ENCODE measurements around the gene BIVM. TPM values are rescaled to one million over a fixed set of nuclear protein-coding genes. Genes with fewer than 3 reads are reported as not detected.

Gene BIVM
- polyA plus RNA-seq, 1 of the 3 experiments (the other 2 are of a cell fraction), result 8.8 TPM

GRCh38 chr13:102771298-102772041 lies 27.4 kb upstream of the BIVM start:
- Histone ChIP-seq H3K9me2 (no peaks in the 10 kb centered on the region), H4K20me1 (ENCODE audit: insufficient read depth) (no peaks in the 10 kb centered on the region), H3K4me1 (ENCODE audit: control insufficient read depth in 1 of 2, insufficient read depth in 2 of 2, low read depth in 1 of 2, low read length in 1 of 2) (peaks cover 0 to 11% of the 10 kb centered on the region in 2 experiments; a peak in 2 of 4 replicates), H3K4me3 (ENCODE audit: low read depth in 2 of 2, low read length in 1 of 2) (no peak overlapping the region), H3K4me2 (no peak overlapping the region), H3K79me2 (ENCODE audit: insufficient read depth) (peaks cover 21% of the 10 kb centered on the region; the same call in 1 of the 2 replicates), H3K27me3 (ENCODE audit: insufficient read depth) (no peaks in the 10 kb centered on the region), H2AFZ (ENCODE audit: low read depth) (no peak overlapping the region), H3K9ac (no peak overlapping the region), H3F3A (replicated peaks; ENCODE audit: insufficient read depth) (peaks cover 5% of the 10 kb centered on the region), H3K36me3 (replicated peaks in 1 of 2; ENCODE audit: control insufficient read depth in 1 of 2, insufficient read depth in 2 of 2, low read length in 1 of 2) (peaks cover 7 to 8% of the 10 kb centered on the region in 2 experiments), H3K9me3 (no peaks in the 10 kb centered on the region), H3K27ac (ENCODE audit: low read depth in 2 of 2, low read length in 1 of 2) (no peak overlapping the region)
- DNase-seq, result no peak
- ChIA-PET CTCF (interaction anchor here (1.1 kb wide), 1 partner anchor 180 kb away, joined by 3 read pairs; no protein-coding TSS in a partner anchor), POLR2A (no interaction called here)
- 96% methylated on average over 6 of the region's 6 CpGs for WGBS (ENCODE audit: low lambda C conversion rate)
- TF ChIP-seq, protein P1, sequence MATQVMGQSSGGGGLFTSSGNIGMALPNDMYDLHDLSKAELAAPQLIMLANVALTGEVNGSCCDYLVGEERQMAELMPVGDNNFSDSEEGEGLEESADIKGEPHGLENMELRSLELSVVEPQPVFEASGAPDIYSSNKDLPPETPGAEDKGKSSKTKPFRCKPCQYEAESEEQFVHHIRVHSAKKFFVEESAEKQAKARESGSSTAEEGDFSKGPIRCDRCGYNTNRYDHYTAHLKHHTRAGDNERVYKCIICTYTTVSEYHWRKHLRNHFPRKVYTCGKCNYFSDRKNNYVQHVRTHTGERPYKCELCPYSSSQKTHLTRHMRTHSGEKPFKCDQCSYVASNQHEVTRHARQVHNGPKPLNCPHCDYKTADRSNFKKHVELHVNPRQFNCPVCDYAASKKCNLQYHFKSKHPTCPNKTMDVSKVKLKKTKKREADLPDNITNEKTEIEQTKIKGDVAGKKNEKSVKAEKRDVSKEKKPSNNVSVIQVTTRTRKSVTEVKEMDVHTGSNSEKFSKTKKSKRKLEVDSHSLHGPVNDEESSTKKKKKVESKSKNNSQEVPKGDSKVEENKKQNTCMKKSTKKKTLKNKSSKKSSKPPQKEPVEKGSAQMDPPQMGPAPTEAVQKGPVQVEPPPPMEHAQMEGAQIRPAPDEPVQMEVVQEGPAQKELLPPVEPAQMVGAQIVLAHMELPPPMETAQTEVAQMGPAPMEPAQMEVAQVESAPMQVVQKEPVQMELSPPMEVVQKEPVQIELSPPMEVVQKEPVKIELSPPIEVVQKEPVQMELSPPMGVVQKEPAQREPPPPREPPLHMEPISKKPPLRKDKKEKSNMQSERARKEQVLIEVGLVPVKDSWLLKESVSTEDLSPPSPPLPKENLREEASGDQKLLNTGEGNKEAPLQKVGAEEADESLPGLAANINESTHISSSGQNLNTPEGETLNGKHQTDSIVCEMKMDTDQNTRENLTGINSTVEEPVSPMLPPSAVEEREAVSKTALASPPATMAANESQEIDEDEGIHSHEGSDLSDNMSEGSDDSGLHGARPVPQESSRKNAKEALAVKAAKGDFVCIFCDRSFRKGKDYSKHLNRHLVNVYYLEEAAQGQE (IDR thresholded peaks at IDR 0.05; ENCODE audit: low read depth, low read length), result peak; percentile 68; the same call in 1 of the 2 replicates
- TF ChIP-seq EP300 (IDR thresholded peaks at IDR 0.05; ENCODE audit: borderline replicate concordance in 1 of 2, low read depth in 1 of 2, low read length in 1 of 2), result no peak

DNA sequence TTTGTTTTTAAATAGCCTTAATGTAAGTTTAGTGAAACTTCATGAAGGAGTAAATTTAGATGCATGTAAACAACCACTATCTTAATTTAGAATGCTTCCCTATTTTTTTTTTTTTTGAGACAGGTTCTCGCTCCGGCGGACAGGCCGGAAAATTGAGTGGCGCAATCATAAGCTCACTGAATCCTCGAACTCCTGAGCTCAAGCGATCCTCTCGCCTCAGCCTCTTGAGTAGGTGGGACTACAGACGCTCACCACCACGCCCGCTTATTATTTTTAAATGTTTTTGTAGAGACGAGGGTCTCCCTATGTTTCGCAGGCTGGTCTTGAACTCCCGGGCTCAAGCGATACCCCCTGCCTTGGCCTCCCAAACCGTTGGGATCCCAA lies 26.9 kb upstream of the BIVM start:
- CTCF ChIA-PET, result no interaction called here
- Histone ChIP-seq H3F3A (replicated peaks; ENCODE audit: insufficient read depth) (peaks cover 5% of the 10 kb centered on the region), H3K9ac (no peak overlapping the region), H3K27me3 (ENCODE audit: insufficient read depth) (no peaks in the 10 kb centered on the region), H3K9me3 (no peaks in the 10 kb centered on the region), H3K4me2 (peak overlapping the region; percentile 89; the same call in 1 of the 2 replicates), H2AFZ (ENCODE audit: low read depth) (peak overlapping the region; percentile 91; the same call in 1 of the 2 replicates), H3K27ac (ENCODE audit: low read depth in 2 of 2, low read length in 1 of 2) (no peak overlapping the region), H3K4me1 (ENCODE audit: control insufficient read depth in 1 of 2, insufficient read depth in 2 of 2, low read depth in 1 of 2, low read length in 1 of 2) (peaks cover 0 to 11% of the 10 kb centered on the region in 2 experiments; a peak in 2 of 4 replicates), H3K4me3 (ENCODE audit: low read depth in 2 of 2, low read length in 1 of 2) (no peak overlapping the region; a peak in 1 of 4 replicates), H3K9me2 (no peaks in the 10 kb centered on the region), H3K79me2 (ENCODE audit: insufficient read depth) (peaks cover 21% of the 10 kb centered on the region; the same call in 1 of the 2 replicates), H4K20me1 (ENCODE audit: insufficient read depth) (no peaks in the 10 kb centered on the region), H3K36me3 (replicated peaks in 1 of 2; ENCODE audit: control insufficient read depth in 1 of 2, insufficient read depth in 2 of 2, low read length in 1 of 2) (peaks cover 4 to 5% of the 10 kb centered on the region in 2 experiments)
- WGBS (ENCODE audit: low lambda C conversion rate), result 93% methylated on average over 16 of the region's 16 CpGs
- DNase-seq, result no peak
- POLR2A ChIA-PET, result no interaction called here
- TF ChIP-seq USF1 (IDR thresholded peaks at IDR 0.05; ENCODE audit: borderline replicate concordance, low read depth) (no peak), MXI1 (IDR thresholded peaks at IDR 0.05; ENCODE audit: low read depth, low read length) (no peak), RAD21 (IDR thresholded peaks at IDR 0.05; ENCODE audit: low read length) (no peak), EZH2phosphoT487 (IDR thresholded peaks at IDR 0.05; ENCODE audit: borderline replicate concordance, low read depth) (no peak), ELF1 (IDR thresholded peaks at IDR 0.05) (no peak), SMC3 (IDR thresholded peaks at IDR 0.05; ENCODE audit: low read depth, low read length) (no peak), POLR2AphosphoS5 (IDR thresholded peaks at IDR 0.05; ENCODE audit: low read depth, low read length) (no peak), GATA2 (CRISPR knock-in tag; IDR thresholded peaks at IDR 0.05) (no peak), TAF1 (IDR thresholded peaks at IDR 0.05; ENCODE audit: borderline replicate concordance, low read depth, low read length) (no peak), YY1 (IDR thresholded peaks at IDR 0.05; ENCODE audit: low read depth) (no peak)
- TF ChIP-seq, protein P2, sequence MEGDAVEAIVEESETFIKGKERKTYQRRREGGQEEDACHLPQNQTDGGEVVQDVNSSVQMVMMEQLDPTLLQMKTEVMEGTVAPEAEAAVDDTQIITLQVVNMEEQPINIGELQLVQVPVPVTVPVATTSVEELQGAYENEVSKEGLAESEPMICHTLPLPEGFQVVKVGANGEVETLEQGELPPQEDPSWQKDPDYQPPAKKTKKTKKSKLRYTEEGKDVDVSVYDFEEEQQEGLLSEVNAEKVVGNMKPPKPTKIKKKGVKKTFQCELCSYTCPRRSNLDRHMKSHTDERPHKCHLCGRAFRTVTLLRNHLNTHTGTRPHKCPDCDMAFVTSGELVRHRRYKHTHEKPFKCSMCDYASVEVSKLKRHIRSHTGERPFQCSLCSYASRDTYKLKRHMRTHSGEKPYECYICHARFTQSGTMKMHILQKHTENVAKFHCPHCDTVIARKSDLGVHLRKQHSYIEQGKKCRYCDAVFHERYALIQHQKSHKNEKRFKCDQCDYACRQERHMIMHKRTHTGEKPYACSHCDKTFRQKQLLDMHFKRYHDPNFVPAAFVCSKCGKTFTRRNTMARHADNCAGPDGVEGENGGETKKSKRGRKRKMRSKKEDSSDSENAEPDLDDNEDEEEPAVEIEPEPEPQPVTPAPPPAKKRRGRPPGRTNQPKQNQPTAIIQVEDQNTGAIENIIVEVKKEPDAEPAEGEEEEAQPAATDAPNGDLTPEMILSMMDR (IDR thresholded peaks at IDR 0.05), result no peak
- TF ChIP-seq, protein P1 (IDR thresholded peaks at IDR 0.05; ENCODE audit: low read depth, low read length), result no peak

Measured in SK-N-SH (cell line).